GM13976 (cell line): ENCODE results near the gene MAPK14.

ENCODE experiments used
- DNase-seq: peaks from one replicate; pipeline ENCODE4 v3.0.0; 2012; ENCODE audit warnings: low spot score
- CTCF ChIP-seq: IDR thresholded peaks from 2 replicates; pipeline ENCODE4 v1.5.1; 2012; ENCODE audit warnings: borderline replicate concordance, mild to moderate bottlenecking; ENCODE audit not compliant: insufficient read depth; ENCODE audit errors: extremely low read depth, missing control alignments, control extremely low read depth
- in situ Hi-C: fragments of 300-500 bp; cut with MboI; formaldehyde crosslinking; loops from one replicate; pipeline ENCODE4 v1.12.0; 2022; ENCODE audit warnings: low sequenced_read_pairs, mixed read lengths, inconsistent platforms; ENCODE audit not compliant: unreplicated experiment

The MAPK14 gene

GRCh38 chr6:36139431-36139830, 111.8 kb downstream of the MAPK14 start:
- TF ChIP-seq CTCF: peak; percentile 12
- in situ Hi-C loops: no loop called here
- peak; percentile 35 for DNase-seq

- no peak for DNase-seq
- no peak for TF ChIP-seq CTCF
- in situ Hi-C loops: no loop called here
These were observed 112.5 kb downstream of the MAPK14 start for GRCh38 chr6:36139991-36140710.

DNA sequence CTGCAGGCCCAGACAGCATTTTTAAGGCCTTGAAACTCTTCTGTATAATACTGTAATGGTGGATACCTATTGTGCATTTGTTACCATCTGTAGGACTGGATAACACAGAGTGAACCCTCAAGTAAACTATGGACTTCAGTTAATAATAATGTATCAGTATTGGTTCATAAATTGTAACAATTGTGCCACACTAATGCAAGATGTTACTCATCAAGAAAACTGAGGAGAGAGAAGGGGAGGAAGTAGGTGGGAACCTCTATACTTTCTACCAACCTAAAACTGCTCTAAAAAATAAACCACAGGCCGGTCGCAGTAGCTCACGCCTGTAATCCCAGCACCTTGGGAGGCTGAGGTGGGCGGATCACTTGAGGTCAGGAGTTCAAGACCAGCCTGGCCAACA, 113.5 kb downstream of the MAPK14 start:
- no peak for DNase-seq
- TF ChIP-seq CTCF: no peak
- in situ Hi-C loops: no loop called here

- TF ChIP-seq CTCF: no peak
- in situ Hi-C loops: no loop called here
- DNase-seq: no peak
These were observed 114.4 kb downstream of the MAPK14 start for GRCh38 chr6:36141961-36142360.

DNA sequence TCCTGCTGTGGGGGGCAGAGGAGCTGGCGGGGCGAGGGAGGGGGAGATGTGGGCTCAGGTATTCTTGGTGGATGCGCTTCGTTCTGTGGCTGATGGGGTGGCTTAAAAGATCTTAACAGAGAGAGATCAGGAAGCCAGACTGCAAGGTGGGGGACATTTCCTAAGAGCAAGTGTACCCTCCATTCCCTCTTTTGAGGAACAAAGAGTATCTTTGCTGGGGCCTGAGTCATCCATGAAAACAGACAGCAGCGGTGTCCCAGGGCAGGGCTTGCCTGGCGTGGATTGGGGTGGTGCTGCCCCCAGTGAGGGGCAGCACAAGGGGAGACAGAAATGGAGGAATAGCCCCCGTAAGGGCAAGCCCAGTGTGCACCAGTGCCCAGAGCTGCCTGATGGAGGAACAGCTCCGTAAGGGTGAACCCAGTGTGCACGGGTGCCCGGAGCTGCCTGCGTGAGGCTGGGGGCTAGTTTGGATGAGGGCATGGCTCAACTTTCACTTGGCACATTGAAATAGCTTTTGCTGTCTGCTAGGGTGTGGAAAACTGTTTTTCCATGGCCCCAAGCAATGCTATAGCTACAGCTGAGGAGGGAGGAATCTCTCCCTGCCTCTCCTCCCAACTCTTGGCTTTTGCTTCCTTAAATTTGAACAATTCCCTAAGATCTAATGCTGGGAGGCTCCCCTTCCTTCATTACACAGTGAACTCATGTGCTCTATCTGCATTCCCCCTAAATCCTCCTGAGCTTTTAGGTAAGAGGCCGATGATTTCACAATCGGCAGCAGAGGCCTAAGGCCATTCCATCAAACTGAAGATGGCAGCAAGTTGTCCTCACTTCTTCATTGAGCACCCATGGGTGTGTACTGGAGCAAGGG, 115.6 kb downstream of the MAPK14 start:
- no peak for TF ChIP-seq CTCF
- no peak for DNase-seq
- in situ Hi-C loops: no loop called here

DNA sequence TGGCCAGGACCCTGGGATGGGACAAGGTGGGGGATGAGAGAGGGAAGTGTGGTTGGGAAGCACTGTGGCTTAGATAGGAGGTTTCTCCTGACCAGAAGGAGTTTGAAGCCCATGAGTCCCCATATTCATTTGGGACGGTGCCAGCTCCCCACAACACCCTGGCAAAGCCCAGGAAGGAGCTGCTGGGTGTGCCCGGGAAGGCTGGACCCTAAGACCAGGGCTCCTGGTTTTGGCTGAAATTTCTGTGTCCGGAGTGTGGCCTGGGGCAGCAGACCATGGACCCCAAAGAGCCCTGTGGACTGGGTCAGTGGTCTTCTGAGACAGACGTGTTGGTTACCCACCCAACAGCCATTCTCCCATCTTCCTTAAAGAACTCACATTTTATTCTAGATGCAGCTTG, 117.9 kb downstream of the MAPK14 start:
- TF ChIP-seq CTCF: no peak
- in situ Hi-C loops: no loop called here
- no peak for DNase-seq
